Mucosa of stomach (tissue), 1 donor: Measurements from ENCODE around the gene DNAJC3.

ENCODE experiments used
- H3K27me3 ChIP-seq: one replicate; pipeline ENCODE4 v1.7.0; 2013; ENCODE audit warnings: mild to moderate bottlenecking, low read length; ENCODE audit not compliant: control insufficient read depth, insufficient read depth
- H3K36me3 ChIP-seq: one replicate; pipeline ENCODE4 v1.7.0; 2013; ENCODE audit warnings: low read length; ENCODE audit not compliant: control insufficient read depth, insufficient read depth
- H3K4me1 ChIP-seq: one replicate; pipeline ENCODE4 v1.7.0; 2013; ENCODE audit warnings: mild to moderate bottlenecking, low read length; ENCODE audit not compliant: control insufficient read depth, insufficient read depth
- H3K4me3 ChIP-seq: one replicate; pipeline ENCODE4 v1.7.0; 2013; ENCODE audit warnings: low read length
- H3K9ac ChIP-seq: one replicate; pipeline ENCODE4 v1.7.0; 2013; ENCODE audit warnings: mild to moderate bottlenecking, low read length, moderate library complexity
- H3K9me3 ChIP-seq: one replicate; pipeline ENCODE4 v1.7.0; 2013; ENCODE audit warnings: mild to moderate bottlenecking, low read length, moderate library complexity; ENCODE audit not compliant: control insufficient read depth
- donor health status: Pancreatic carcinoma.

Gene DNAJC3

DNA sequence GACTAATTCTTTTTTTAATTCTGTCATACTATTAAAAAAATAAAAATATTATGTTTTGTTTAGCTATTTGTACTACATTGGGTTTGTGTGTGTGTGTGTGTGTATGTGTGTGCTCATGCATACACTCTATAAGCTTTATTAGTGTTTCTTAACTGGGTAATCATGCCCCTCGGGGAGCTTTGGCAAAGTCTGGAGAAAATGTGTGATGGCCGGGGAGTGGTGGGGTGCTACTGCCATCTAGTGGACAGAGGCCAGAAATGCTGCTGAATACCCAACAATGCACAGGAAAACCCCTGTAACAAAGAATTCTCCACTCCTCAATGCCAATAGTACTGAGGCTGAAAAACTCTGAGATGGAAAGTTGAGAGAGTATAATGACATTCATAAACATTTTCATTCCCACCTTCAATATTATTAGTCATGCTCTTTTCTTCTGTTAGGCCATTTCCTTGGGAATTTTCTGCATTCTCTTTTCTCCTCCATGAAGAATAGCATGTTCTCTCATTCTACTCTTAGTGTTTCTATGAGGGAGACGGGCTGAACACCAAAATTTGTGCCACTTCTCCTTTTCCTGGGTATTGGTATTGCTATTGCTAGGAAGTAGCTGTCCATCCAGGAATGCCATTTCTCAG, 157.3 kb downstream of the DNAJC3 start:
- no peaks in the 10 kb centered on the region for H3K4me1 ChIP-seq
- no peak overlapping the region for H3K4me3 ChIP-seq
- H3K9ac ChIP-seq: no peak overlapping the region
- no peaks in the 10 kb centered on the region for H3K36me3 ChIP-seq
- H3K9me3 ChIP-seq: no peaks in the 10 kb centered on the region
- no peaks in the 10 kb centered on the region for H3K27me3 ChIP-seq

DNA sequence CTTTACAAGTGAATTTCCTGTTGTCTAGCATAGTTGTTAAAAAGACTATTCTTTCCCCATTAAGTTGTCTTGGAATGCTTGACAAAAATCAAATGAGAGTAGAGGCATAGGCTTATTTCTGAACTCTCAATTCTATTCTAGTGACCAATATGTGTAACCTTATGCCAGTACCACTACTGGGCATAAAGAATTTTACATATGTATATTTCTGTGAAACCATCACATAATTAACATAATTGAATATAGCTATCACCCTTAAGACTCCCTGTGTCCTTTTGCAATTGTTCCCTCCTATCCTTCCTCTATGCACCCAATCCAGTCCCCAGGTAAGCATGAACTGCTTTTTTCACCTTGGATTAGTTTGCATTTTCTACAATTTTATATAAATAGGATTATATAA, 165.0 kb downstream of the DNAJC3 start:
- no peaks in the 10 kb centered on the region for H3K4me1 ChIP-seq
- H3K9ac ChIP-seq: no peak overlapping the region
- no peak overlapping the region for H3K4me3 ChIP-seq
- no peaks in the 10 kb centered on the region for H3K9me3 ChIP-seq
- no peaks in the 10 kb centered on the region for H3K27me3 ChIP-seq
- H3K36me3 ChIP-seq: no peaks in the 10 kb centered on the region

DNA sequence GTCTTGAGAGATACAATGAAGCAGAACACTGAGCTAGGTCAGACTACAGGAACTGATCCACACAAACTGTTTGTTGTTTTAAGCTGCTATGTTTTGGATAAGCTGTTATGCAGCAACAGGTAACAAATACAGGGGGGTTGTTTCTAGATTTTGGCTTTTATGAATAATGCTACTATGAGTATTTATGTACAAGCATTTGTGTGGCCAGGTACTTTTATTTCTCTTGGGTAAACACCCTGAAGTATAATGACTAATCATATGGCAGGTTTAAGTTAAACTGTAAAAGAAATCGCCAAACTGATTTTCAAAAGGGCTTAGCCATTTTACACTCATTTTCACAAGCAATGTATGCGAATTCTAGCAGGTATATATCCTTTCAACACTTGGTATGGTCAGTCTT, 166.0 kb downstream of the DNAJC3 start:
- no peaks in the 10 kb centered on the region for H3K36me3 ChIP-seq
- no peaks in the 10 kb centered on the region for H3K9me3 ChIP-seq
- no peak overlapping the region for H3K4me3 ChIP-seq
- no peaks in the 10 kb centered on the region for H3K27me3 ChIP-seq
- no peak overlapping the region for H3K9ac ChIP-seq
- H3K4me1 ChIP-seq: no peaks in the 10 kb centered on the region
